NCI-H82 treated with DMSO at 0.1 percent for 48 hours (cell line): ENCODE data around the gene PSMB2.

Source experiments
- DNase-seq: peaks from one replicate; lab custom pipeline; 2025; ENCODE audit not compliant: unreplicated experiment; lab: John Stamatoyannopoulos, UW

Gene PSMB2

GRCh38 chr1:35644204-35644603 is 2.9 kb upstream of the PSMB2 start:
- DNase-seq, result peak; percentile 24

- DNase-seq, result no peak
Observed at GRCh38 chr1:35642471-35642955, 1.2 kb upstream of the PSMB2 start.

GRCh38 chr1:35640380-35641232 is 720 bp downstream of the PSMB2 start:
- DNase-seq, result no peak

- DNase-seq, result peak; percentile 84
Observed at GRCh38 chr1:35637401-35637809, 3.9 kb downstream of the PSMB2 start.

- DNase-seq, result no peak
Observed at GRCh38 chr1:35633547-35633946, 7.8 kb downstream of the PSMB2 start.

GRCh38 chr1:35631396-35631795 is 9.9 kb downstream of the PSMB2 start:
- no peak for DNase-seq

- no peak for DNase-seq
Observed at GRCh38 chr1:35629051-35629450, 12.3 kb downstream of the PSMB2 start.

GRCh38 chr1:35623832-35624231 is 17.5 kb downstream of the PSMB2 start:
- no peak for DNase-seq

GRCh38 chr1:35622510-35623178 is 18.7 kb downstream of the PSMB2 start:
- no peak for DNase-seq

- no peak for DNase-seq
Observed at GRCh38 chr1:35619237-35620121, 21.8 kb downstream of the PSMB2 start.

- no peak for DNase-seq
Observed at GRCh38 chr1:35615440-35615839, 25.9 kb downstream of the PSMB2 start.

- DNase-seq, result no peak
Observed at GRCh38 chr1:35611655-35612054, 29.7 kb downstream of the PSMB2 start.

- DNase-seq, result no peak
Observed at GRCh38 chr1:35605867-35606182, 35.5 kb downstream of the PSMB2 start.

GRCh38 chr1:35605071-35605866 is 36.1 kb downstream of the PSMB2 start:
- no peak for DNase-seq

GRCh38 chr1:35603941-35604340 is 37.4 kb downstream of the PSMB2 start:
- no peak for DNase-seq

GRCh38 chr1:35603468-35603867 is 37.9 kb downstream of the PSMB2 start:
- DNase-seq, result no peak

GRCh38 chr1:35600593-35600992 is 40.7 kb downstream of the PSMB2 start:
- DNase-seq, result no peak

- DNase-seq, result no peak
Observed at GRCh38 chr1:35599411-35599810, 41.9 kb downstream of the PSMB2 start.

- no peak for DNase-seq
Observed at GRCh38 chr1:35598895-35599294, 42.4 kb downstream of the PSMB2 start.

- DNase-seq, result no peak
Observed at GRCh38 chr1:35597870-35598269, 43.5 kb downstream of the PSMB2 start.

- DNase-seq, result no peak
Observed at GRCh38 chr1:35595684-35596083, 45.6 kb downstream of the PSMB2 start.
